GM12873 (cell line): ENCODE data around the gene KIF20B.

Source experiments
- TF ChIP-seq, protein P1 (sequence below): IDR thresholded peaks from 2 replicates; pipeline ENCODE4 v1.5.1; 2012; ENCODE audit warnings: low read depth, mild to moderate bottlenecking, moderate library complexity, low read length, control low read depth; ENCODE audit not compliant: insufficient read depth; ENCODE audit errors: missing control alignments

The KIF20B gene

GRCh38 chr10:89705466-89705865 is 4.1 kb downstream of the KIF20B start:
- TF ChIP-seq, protein P1, sequence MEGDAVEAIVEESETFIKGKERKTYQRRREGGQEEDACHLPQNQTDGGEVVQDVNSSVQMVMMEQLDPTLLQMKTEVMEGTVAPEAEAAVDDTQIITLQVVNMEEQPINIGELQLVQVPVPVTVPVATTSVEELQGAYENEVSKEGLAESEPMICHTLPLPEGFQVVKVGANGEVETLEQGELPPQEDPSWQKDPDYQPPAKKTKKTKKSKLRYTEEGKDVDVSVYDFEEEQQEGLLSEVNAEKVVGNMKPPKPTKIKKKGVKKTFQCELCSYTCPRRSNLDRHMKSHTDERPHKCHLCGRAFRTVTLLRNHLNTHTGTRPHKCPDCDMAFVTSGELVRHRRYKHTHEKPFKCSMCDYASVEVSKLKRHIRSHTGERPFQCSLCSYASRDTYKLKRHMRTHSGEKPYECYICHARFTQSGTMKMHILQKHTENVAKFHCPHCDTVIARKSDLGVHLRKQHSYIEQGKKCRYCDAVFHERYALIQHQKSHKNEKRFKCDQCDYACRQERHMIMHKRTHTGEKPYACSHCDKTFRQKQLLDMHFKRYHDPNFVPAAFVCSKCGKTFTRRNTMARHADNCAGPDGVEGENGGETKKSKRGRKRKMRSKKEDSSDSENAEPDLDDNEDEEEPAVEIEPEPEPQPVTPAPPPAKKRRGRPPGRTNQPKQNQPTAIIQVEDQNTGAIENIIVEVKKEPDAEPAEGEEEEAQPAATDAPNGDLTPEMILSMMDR: no peak

DNA sequence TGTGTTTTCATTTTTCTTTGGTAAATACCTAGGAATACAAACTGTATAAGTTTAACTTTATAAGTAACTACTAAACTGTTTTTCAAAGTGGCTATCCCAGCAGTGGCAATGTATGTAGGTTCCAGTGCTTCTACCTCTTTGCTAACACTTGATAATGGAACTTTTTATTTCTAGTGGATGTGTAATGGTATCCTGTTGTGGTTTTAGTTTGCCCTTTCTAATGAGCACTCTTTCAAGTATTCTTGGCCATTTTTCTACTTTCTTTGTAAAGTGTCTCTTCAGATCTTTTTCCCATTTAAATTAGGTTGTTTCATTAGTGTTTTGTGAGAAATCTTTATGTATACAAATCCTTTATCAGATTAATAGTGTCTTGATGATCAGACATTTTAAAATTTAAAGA is 4.6 kb downstream of the KIF20B start:
- TF ChIP-seq, protein P1: no peak

- TF ChIP-seq, protein P1: no peak
Observed at GRCh38 chr10:89707372-89707771, 6.0 kb downstream of the KIF20B start.

GRCh38 chr10:89710753-89711152 is 9.4 kb downstream of the KIF20B start:
- TF ChIP-seq, protein P1: no peak

DNA sequence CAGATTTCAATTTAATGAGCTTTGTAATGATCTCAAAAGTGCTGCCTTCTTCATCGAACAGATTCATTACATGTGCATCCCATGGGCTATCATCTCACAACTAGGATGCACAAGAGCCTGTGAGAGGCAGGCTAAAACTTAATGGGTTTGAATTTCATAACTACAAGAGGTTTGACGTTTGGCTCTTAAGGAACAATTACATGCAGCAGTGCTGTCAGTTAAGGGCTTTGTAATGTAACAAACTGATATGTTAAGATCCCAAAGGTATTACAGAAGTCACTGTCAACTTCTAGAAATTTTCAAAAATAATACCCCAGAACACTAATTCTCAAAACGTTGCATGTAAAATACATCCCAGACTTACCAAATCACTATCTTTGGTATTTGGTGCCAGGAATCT is 33.2 kb downstream of the KIF20B start:
- TF ChIP-seq, protein P1: no peak

DNA sequence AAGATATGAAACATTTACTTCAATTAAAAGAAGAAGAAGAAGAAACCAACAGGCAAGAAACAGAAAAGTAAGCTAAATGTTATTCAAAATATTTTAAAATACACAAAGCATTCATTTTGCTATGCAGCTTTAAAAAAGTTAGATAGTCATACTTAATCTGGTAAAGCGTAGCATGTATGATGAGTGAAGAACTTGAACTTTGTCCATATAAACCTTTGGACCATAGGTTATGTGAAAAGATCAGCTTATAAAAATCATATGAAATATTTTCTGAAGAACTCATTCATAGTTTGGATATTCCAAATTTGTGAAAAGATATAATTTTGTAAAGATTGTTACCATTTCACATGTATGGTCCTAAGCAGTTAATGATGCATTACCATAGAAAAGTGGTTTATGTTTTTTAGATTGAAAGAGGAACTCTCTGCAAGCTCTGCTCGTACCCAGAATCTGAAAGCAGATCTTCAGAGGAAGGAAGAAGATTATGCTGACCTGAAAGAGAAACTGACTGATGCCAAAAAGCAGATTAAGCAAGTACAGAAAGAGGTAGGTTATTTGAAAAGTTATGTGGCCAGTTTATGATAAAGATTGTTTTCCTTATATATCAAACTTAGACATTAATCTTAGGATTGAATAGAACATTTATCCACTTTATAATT is 37.3 kb downstream of the KIF20B start:
- TF ChIP-seq, protein P1: no peak

GRCh38 chr10:89741126-89741762 is 39.9 kb downstream of the KIF20B start:
- TF ChIP-seq, protein P1: no peak
